Transverse colon (tissue), 4 donors: Measurements from ENCODE around the gene SLCO4A1.

Experiments
- EP300 ChIP-seq: sonication (generic); formaldehyde crosslinking; IDR thresholded peaks from one replicate; pipeline ENCODE4 v1.6.1; 2017; ENCODE audit warnings: antibody characterized with exemption, low read depth
- POLR2A ChIP-seq: fragments of 450-650 bp; IDR thresholded peaks from one replicate; pipeline ENCODE4 v1.6.1; 2016; ENCODE audit warnings: antibody characterized with exemption, mild to moderate bottlenecking, moderate library complexity
- POLR2AphosphoS5 ChIP-seq, 3 donors: sonication (generic); formaldehyde crosslinking; IDR thresholded peaks; one replicate each; pipeline ENCODE4 v1.6.1; 2016; ENCODE audit warnings: antibody characterized with exemption in 3 of 3
- TF ChIP-seq, protein P1 (sequence below), 5 experiments: fragments of 200-600 bp in 3 of 5; fragments of 450-650 bp in 2 of 5; sonication (generic) in 3 of 5; IDR thresholded peaks; 1 replicate in 2 of 5; 2 replicates in 3 of 5; pipeline ENCODE4 v1.5.1; 2016 to 2017; ENCODE audit warnings: antibody characterized with exemption in 5 of 5, inconsistent platforms in 3 of 5, mild to moderate bottlenecking in 2 of 5, moderate library complexity in 1 of 5

DNA sequence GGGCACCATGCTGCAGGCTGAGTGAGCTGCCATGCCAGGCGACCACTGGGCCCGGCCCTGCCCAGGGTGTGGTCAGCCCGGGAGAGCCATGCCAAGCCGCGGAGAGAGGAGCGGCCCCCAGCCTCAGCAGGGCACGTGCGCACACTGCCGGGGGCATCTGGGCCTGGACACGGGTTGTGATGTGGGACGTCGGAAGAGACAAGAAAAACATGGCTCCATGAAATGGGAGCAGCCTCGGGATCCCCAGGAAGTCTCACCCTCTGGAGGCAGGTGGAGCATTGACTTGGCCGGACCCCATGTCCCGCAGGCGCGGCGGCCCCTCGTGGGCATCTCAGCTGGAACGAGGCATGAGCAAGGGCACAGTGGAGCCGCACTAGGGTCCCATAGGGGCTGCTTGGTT lies 16.8 kb upstream of the SLCO4A1 start:
- TF ChIP-seq EP300 = no peak
- TF ChIP-seq, protein P1, sequence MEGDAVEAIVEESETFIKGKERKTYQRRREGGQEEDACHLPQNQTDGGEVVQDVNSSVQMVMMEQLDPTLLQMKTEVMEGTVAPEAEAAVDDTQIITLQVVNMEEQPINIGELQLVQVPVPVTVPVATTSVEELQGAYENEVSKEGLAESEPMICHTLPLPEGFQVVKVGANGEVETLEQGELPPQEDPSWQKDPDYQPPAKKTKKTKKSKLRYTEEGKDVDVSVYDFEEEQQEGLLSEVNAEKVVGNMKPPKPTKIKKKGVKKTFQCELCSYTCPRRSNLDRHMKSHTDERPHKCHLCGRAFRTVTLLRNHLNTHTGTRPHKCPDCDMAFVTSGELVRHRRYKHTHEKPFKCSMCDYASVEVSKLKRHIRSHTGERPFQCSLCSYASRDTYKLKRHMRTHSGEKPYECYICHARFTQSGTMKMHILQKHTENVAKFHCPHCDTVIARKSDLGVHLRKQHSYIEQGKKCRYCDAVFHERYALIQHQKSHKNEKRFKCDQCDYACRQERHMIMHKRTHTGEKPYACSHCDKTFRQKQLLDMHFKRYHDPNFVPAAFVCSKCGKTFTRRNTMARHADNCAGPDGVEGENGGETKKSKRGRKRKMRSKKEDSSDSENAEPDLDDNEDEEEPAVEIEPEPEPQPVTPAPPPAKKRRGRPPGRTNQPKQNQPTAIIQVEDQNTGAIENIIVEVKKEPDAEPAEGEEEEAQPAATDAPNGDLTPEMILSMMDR (IDR thresholded peaks at IDR 0.05) = no peak
- no peak for TF ChIP-seq POLR2A
- TF ChIP-seq POLR2AphosphoS5 (IDR thresholded peaks at IDR 0.05) = no peak
